ENCODE results near the gene ULBP3.

DNA sequence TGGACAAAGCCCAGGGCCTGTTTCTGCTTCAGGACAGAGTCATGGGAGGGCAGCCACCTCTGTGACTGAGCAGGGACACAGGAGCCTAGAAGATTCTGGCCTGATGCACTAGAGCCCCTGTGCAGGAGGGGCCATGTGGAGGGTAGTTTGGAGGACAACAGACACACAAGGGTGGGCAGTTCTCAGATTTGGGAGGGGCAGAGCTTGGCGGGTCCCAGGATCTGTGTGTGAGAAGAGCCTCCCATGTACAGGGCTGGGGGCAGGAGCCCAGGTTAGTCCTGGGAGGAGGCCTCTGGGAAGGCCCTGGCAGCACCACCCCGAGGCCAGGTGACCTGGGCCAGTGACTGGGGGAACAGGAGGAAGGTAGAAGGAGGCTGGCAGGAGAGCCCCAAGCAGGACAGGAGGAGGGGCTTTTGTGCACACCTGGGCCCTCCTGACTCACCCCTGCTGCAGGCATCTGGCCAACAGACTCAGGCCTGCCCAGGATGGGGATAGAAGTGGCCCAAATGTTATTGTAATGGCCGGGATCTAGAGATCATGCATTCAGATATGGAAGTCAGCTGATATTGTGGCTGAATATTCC lies 1.4 kb upstream of the ULBP3 start:
- TF ChIP-seq SAFB (IDR thresholded peaks at IDR 0.05; ENCODE audit: borderline replicate concordance, low read depth, low read length) (no peak), HDGF (IDR thresholded peaks at IDR 0.05) (no peak), MYC (IDR thresholded peaks at IDR 0.05; ENCODE audit: low read depth, low read length) (no peak), MYC (CRISPR knock-in tag; IDR thresholded peaks at IDR 0.05; ENCODE audit: borderline replicate concordance, low read depth) (no peak), FIP1L1 (IDR thresholded peaks at IDR 0.05; ENCODE audit: low read depth, low read length, poor library complexity, severe bottlenecking) (no peak), CBX5 (IDR thresholded peaks at IDR 0.05; ENCODE audit: borderline replicate concordance, low read depth) (no peak), MXI1 (IDR thresholded peaks at IDR 0.05; ENCODE audit: low read depth, low read length) (no peak), EP300 (IDR thresholded peaks at IDR 0.05; ENCODE audit: low read length) (no peak), CHD4 (IDR thresholded peaks at IDR 0.05; ENCODE audit: insufficient read depth, insufficient replicate concordance, low read depth, low read length, poor library complexity, severe bottlenecking) (no peak)
- TF ChIP-seq, protein P1, sequence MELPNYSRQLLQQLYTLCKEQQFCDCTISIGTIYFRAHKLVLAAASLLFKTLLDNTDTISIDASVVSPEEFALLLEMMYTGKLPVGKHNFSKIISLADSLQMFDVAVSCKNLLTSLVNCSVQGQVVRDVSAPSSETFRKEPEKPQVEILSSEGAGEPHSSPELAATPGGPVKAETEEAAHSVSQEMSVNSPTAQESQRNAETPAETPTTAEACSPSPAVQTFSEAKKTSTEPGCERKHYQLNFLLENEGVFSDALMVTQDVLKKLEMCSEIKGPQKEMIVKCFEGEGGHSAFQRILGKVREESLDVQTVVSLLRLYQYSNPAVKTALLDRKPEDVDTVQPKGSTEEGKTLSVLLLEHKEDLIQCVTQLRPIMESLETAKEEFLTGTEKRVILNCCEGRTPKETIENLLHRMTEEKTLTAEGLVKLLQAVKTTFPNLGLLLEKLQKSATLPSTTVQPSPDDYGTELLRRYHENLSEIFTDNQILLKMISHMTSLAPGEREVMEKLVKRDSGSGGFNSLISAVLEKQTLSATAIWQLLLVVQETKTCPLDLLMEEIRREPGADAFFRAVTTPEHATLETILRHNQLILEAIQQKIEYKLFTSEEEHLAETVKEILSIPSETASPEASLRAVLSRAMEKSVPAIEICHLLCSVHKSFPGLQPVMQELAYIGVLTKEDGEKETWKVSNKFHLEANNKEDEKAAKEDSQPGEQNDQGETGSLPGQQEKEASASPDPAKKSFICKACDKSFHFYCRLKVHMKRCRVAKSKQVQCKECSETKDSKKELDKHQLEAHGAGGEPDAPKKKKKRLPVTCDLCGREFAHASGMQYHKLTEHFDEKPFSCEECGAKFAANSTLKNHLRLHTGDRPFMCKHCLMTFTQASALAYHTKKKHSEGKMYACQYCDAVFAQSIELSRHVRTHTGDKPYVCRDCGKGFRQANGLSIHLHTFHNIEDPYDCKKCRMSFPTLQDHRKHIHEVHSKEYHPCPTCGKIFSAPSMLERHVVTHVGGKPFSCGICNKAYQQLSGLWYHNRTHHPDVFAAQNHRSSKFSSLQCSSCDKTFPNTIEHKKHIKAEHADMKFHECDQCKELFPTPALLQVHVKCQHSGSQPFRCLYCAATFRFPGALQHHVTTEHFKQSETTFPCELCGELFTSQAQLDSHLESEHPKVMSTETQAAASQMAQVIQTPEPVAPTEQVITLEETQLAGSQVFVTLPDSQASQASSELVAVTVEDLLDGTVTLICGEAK (IDR thresholded peaks at IDR 0.05): no peak
- TF ChIP-seq, protein P1 (CRISPR knock-in tag; IDR thresholded peaks at IDR 0.05): no peak
